HG03039 (cell line): ENCODE results near the gene CPA4.

Experiments used
- ATAC-seq: cut with Tn5 transposase; IDR thresholded peaks from one replicate; pipeline ENCODE4 v1.9.1; 2021; ENCODE audit warnings: mild to moderate bottlenecking, moderate library complexity; ENCODE audit not compliant: unreplicated experiment

Gene CPA4

DNA sequence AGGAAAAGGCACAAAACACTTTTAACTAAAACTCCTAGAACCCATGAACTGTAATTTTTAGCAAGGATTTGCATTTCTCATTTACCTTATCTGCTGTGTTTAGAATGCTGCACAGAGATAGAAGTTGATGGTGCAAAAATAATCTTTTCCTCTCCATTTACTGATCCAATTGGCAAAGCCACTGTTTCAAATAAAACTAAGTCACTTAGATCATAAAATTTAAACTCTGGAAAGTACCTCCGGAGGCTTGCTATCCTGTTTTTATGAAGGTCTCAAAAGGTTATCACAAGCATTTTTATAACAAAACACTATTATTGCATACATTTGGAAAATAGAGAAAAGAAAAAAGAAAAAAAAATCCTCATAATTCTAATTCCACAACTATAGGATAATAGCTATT is 18.7 kb upstream of the CPA4 start:
- ATAC-seq: no peak

DNA sequence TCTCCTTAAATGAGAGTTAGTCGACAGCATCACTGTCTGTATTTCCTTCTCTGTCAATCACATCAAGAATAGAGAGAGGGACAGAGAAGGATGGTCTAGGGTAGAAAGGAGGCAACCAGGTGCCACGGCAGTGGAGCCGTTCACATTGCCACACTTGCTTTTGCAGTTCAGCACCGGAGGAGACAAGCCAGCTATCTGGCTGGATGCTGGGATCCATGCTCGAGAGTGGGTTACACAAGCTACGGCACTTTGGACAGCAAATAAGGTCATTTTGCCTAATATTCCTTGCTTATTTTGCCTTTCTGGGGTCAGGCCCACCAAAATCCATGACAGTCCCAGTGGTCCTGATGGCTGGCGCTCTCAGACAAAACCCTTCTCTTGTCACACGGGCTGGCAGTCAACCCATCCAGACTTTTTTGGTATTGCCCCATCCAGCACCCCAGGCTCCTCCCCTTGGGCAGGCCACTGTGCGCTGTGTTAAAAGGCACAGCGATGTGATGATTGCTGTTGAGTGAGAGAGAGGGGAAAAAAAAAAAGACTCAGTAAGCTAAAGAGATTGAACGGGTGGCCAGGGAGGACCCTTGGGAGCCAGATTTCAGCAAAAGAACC is 17.9 kb upstream of the CPA4 start:
- ATAC-seq: no peak

DNA sequence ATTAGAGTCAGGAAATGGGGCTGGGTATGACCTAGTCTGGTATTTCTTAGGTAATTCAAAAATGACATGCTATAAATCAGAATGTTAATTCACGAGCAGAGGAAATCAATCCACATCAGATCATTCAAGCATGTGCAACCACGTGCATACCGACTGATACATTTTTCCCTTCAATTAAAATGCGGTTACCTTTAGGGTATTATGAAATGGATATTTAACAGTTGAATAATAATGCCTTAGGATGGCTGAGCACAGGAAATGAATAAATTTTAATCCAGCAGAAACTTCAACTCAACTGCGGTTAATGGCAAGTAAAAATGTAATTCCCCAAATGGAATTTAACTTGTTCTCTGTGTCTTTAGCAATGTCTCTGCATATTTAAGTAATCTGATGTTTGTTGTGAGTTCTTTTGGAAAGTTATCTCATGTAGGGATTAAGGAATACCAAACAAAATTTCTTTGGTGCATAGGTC is 17.1 kb upstream of the CPA4 start:
- no peak for ATAC-seq

DNA sequence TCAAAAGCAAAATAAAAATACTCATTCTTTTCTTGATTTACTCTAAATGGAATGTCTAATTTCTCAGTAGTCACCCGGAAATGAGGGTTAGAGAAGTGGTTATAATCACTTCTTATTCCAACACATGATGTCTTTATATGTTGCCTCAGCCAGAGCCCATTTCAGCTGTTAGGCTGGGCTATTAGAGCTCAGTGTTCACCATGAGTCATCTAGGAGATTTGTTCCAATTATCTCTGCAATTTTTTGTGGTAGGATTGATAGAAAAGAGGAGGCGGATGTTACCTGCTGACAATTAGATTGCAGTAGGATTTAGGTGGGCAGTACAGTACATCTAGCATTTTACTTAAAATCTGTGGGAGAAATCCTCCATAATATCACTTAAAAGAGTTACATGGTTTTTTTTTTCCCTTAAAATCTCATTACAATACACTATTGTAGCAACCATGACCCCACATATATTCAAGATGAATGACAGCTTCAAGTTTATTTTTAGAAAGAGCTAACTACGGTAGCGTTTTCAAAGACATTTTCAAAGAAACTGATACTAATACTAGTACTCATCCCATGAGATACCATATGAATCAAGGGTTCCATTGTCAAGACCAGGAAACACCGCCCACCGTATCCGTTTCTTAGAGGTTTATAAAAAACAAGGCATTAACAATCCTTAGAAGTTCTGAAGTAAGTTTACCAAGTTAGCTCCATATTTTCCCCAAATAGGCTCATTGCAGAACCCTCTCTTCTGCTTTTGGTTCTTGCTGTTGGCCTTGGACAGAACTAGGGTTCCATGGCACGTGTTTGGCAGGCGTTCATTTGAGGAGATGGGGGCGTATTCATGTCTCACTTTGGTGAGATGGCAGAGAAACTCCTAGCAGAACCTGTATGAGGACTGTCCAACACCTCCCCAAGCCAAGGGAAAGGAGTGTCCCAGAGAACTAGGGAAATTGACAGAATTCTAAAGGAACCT is 15.9 kb upstream of the CPA4 start:
- no peak for ATAC-seq

DNA sequence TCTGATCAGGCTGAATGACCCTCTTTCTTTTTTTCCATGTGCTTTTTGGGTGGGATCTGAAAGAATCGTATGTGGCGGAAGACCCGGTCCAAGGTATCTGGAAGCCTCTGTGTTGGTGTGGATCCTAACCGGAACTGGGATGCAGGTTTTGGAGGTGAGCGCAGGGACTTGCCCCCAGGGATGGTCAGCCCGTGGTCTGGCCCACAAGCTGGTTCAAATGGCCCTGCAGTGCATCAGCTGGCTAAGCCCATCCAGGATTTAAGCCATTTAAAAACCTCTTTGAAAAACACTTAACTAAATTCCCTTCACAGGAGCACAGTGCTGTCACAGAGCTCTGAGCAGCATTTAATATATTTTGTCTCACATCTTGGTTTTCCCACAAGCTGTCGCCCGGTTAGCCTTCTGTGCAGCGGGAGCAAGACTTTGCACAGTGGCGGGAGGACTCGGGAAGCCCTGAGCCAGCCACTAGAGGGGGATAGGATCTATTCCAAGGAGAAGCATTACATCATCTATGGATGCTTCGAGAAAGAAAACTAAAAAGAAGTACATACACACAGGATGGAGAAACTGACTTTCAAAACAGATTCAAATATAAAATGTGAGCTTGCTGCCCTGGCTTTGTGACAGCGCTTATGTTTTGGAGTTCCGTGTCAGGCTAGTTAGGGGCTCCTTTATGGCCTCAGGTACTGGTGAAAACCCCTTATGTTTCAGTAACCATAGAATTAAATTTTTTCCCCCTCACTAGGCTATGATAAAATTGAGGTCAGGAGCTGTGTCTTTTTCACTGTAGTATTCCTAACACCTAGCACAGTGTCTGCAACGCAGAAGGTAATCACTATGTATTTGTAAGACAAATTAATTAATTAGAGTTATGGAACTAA is 15.0 kb upstream of the CPA4 start:
- ATAC-seq: no peak

DNA sequence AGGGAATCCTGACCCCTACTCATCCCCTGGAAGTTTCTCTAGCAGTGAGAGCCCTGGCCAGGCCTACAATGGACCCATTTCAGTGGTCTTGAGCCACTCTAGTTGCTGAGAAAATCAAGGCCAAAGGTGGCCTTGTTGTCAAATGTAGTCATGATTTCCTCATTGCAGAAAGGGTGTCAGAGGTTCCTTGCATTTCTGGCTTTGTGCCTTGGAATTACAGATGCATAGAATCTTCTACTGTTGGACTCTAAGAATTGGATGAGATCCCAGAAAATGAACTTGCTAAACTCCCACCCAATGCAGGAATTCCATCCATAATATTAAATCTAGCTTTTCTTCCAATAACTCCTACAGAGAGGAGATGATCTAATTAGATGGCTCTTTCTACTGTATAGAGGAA is 14.1 kb upstream of the CPA4 start:
- ATAC-seq: no peak

DNA sequence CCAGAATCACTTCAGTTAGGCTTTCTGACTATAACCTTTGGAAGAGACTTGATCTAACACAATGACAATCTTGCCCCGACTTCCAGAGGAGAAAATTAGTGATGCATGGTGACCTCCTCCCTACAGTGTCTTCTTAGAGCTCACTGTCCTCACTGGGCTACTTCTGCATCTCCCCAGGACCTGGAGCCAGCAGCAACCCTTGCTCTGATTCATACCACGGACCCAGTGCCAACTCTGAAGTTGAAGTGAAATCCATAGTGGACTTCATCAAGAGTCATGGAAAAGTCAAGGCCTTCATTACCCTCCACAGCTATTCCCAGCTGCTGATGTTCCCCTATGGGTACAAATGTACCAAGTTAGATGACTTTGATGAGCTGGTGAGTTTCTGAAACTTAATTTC is 13.7 kb upstream of the CPA4 start:
- no peak for ATAC-seq

DNA sequence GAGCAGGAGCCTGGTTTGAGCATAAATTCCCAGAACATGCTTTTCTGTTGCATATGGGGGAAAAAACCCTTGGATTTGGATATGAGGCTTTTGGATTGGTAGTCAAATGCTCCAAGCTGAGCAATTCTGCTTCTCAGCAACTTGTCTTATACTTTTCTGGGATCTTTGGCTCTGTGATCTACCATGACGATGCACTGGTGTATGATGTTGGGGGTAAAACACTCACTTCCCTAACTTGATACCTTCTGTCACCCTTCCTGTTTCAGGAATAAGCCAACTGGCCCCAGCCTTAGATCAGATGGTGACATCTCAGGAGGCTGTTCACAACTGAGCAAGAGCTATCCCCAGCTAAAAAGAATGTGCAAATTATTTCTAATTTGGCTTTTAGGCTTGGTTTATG is 13.1 kb upstream of the CPA4 start:
- no peak for ATAC-seq

DNA sequence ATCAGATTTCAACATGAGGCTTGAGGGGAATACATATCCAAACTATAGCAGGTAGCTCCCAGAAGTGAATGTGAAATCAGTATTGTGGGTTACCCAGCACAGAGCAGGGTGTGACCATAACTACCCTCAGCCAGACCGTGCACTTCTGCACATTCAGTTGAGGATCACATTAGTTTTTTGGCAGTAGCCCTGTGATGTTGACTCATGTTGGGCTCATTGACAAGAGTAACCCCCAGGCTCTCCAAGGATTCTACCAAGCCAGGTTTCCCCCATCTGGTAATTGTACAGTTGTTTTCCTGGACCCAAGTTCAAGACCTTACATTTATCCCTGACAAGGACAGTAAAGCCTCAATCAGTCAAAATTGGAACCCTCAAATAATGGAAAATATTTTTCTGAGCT is 11.7 kb upstream of the CPA4 start:
- ATAC-seq: no peak

DNA sequence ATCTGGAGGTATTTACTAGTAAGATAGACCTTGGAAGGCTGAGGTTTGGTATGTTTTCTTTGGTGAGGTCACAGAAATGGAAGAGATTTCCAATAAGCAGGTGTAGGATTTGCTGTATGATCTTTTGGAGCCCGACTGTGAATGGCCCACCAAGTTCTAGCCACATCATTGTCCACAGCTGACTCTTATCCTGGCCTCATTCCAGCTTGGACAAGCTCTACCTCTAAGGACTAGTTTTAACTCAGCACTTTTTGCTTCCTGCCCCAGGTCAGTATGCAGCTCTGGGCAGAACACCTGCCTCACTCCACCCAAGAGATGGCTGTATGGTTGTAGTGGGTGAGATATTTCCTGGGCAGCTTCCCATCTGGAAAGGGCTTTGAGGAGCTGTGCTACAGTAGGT is 6.1 kb upstream of the CPA4 start:
- ATAC-seq: no peak

DNA sequence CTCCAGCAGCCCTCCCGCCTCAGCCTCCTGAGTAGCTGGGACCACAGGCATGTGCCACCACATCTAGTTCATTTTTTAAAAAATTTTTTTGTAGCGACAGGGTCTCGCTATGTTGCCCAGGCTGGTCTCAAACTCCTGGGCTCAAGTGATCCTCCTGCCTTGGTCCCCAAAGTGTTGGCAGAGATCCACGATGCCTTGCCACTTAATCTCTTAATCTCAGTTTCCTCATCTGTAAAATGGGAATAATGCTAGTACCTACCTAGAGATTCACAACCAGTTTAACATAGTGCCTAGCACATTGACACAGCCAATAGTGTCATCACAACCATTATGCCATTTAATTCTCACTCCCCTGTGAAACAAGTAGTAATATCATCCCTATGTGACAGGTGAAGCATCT is 4.8 kb upstream of the CPA4 start:
- ATAC-seq: no peak

DNA sequence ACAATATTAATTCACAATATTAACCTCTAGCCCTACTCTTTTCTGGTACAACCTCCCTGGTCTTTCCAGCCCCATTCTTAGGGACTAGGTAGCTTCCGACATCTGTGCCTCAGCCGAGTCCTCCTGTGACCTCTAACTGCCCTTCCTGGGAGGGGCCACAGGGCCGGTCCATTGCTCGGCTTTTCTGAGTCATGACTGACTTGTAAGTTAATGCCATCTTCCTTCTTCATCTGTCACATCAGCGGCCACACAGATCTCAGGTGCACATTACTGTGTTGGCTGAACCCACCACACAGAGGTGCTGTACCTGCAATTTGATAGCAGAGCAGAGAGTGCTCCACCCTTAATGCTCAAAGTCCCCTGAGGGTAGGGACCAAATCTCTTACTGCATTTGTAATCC is 4.1 kb upstream of the CPA4 start:
- ATAC-seq: no peak

DNA sequence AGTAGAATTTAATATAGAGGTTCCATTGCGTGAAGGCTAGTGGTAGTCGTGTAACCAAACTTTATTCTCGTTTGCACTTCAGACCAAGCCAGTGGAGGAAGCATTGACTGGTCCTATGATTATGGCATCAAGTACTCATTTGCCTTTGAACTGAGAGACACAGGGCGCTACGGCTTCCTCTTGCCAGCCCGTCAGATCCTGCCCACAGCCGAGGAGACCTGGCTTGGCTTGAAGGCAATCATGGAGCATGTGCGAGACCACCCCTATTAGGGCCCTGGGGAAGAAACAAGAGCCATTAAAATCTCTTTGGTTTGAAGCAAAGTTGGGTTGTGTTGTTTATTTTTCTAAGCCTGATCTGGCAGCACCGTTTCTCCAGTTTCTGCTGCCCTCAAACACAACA is 3.5 kb upstream of the CPA4 start:
- ATAC-seq: no peak

DNA sequence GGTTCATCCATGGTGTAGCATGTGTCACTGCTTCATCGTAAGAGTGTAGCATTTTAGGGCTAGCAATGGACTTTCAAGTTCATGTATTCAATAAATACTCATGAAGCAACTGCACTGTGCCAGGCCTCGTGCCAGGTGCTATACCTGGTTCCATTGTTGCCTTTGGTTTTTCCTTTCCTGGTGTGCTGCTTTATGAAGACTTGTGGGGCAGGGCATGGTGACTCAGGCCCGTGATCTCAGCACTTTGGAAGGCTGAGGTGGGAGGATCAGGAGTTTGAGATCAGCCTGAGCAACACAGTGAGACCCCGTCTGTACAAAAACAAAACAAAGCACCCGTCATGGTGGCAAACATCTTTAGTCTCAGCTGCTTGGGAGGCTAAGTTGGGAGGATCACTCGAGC is 2.2 kb upstream of the CPA4 start:
- no peak for ATAC-seq

DNA sequence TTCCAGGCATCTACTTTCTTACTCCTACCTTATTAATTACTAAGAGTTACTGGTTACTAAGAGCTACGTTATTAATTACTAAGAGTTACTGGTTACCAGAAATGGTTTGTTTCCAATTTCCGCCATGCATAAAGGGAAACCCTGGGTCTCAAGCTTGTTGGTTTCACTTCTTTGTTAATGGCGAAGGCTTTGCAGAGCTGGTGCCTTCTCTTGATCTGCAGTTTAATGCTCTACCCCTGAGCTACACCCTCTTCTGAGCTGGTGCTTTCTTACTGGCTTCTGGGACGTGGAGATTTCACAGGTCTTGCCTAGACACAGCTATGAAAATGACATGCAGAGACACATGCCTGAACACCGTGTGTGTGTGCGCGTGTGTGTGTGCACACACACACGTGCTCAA is 560 bp downstream of the CPA4 start:
- ATAC-seq: no peak

DNA sequence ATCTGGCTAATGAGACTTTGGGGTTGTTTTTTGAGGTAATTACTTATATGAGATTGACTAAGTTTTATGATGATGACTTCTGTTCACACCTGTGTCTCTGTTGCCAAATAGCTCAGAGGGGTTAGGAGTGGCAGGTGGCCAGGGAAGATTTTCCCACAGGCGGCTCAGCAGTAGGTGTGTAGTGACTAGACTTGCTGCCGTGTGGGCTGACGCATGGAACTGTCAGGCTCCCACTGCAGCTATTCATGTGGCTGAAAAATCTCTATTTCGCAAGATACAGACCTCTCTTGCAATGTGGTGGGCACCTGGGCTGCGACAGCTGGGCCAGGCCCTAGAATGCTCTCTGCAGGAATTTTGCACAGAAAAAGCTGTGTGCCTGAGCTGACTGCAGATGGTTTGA is 1.4 kb downstream of the CPA4 start:
- ATAC-seq: no peak

DNA sequence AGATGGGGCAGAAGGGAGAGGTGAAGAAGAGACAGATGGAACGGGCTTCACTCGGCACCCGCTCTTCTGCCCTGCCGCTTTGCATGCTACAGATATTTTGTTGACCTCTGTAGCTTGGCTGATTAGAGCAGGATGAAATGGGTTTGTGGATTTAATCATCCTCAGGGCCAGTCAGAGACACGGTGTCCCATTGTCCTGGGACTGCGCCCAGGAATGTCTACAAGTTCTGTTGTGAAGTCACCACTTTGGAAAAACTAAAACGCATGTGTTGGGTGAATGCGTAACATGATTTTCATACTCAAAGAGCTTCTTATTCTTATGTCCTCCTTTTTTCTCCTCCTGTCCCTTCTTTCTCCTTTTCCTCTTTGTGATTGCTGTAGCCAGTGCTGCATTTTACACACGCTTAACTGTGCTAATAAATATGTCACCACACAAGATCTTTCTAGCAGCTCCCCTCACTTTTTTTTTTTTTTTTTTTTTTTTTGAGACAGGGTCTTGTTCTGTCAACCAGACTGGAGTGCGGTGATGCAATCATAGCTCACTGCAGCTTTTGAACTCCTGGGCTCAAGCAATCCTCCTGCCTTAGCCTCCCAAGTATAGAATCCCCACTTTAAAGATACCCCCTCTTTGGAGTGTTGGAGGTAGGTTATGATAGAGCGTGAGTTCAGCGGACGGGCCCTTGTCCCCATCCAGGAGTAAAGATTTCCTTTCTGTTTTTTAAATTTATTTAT is 3.4 kb downstream of the CPA4 start:
- no peak for ATAC-seq

DNA sequence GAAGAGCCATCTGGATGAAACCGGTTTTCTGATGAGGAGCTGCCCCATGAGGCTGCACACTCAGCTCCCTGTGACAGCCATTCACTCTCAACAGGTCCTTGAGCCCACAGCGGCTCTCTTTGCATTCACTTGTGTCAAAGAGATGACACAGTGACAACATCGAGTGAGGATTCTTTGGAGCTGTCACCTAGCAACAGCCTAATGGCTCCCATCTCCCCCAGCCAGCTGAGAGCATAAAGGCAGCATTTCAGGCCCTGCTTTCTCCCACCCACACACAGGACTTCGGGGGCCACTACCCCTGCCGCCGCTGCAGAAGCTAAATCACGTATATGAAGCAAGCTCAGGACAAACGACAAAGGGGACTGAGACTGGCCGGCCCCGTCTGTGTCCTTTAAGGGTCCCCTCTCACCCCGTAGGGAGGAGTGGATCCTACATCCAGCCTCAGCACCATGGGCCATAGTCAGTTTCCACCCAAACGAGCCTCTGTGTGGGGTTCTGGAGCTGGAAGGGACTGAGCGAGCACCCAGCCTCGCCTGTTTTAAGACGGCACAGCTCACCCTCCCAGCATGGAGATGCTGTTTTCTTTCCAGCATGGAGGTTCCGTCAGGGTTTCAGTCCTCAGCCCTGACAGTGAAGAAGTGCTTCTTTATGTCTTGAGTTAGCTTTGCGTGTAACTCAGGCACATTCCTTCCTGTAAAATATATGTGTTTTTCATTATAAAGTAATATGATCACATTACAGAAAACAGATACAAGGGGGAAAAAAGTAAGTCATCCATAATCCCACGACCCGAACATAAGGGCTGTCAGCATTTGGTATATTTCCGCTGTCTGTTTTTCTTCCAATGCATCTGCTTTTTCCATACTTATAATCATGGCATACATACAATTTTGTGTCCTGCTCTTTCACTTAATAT is 4.9 kb downstream of the CPA4 start:
- ATAC-seq: no peak

DNA sequence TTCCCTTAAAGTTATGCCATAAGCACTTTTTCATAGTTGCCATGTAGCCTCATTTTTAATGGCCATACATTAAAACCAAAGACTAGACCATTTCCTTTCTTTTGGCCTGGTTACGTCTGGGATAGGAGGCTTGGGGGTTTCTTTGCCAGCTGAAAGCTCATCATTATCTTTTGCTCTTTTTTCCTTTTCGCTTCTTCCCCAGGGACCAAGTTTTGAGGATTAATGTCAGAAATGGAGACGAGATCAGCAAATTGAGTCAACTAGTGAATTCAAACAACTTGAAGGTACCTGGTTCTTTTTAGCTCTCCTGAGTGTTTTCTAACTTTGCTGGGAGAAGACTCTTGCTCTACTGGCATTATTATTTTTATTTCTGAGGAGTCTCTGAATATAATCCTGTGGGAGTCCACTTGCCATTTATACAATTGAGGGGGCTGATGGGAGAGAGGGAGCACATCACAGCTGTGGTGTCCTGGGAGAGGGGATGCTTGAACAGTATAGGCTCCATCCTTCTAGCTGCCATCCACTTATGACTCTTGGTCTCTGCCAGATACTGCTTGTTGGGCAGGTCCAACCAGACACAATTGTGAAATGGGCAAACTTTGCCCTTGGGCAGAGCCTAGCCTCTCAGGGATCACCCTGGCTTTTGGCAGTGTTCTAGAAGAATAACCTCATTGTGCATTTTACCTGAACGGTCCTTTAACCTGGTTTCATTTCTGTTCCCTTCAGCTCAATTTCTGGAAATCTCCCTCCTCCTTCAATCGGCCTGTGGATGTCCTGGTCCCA is 5.8 kb downstream of the CPA4 start:
- no peak for ATAC-seq
